ENCODE results near the gene PPARD.

PPARD gene

DNA sequence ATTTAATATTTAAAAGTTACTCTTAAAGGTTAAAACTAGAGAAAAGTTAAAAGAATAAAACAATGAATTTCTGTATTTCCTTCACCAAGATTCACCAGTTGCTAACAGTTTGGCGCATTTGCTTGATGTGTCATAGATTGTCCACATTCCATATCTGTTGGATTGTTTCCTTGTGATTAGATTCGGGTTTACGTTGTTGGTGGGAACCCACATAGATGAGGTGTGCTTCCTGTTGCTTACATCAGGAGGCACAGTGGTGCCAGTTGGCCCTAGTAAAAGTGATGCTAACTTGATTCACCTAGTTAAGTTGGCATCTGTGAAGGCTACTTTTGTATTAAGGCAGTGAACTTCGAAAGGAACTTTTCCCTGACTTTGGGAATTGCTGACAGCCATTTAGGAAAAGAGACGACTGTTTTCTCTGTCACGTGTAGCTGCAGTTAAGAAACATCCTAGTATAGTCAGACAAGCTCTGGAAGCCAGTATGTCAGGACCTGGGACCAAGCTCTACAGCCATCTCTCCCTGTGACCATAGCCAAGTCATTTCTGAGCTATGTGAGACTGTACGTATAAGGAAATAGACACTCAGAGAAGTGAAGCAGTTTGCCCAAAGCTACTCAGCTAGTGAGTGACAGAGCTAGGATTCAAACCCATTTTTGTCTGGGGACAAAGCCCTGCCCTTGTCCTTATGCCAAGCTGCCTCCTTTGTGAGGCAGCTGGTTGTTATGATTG is 49.0 kb downstream of the PPARD start:
- no peak for DNase-seq (ENCODE audit: low read depth)
- H3K4me3 ChIP-seq (ENCODE audit: low read depth, low read length) = no peak overlapping the region
- TF ChIP-seq, protein P1, sequence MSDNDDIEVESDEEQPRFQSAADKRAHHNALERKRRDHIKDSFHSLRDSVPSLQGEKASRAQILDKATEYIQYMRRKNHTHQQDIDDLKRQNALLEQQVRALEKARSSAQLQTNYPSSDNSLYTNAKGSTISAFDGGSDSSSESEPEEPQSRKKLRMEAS (IDR thresholded peaks at IDR 0.05; ENCODE audit: low read depth, low read length) = no peak
- TF ChIP-seq POLR2A (IDR thresholded peaks at IDR 0.05; ENCODE audit: extremely low read depth, insufficient read length) = no peak
- no peak for TF ChIP-seq MYC (IDR thresholded peaks at IDR 0.05; ENCODE audit: low read depth, low read length)
- TF ChIP-seq, protein P2, sequence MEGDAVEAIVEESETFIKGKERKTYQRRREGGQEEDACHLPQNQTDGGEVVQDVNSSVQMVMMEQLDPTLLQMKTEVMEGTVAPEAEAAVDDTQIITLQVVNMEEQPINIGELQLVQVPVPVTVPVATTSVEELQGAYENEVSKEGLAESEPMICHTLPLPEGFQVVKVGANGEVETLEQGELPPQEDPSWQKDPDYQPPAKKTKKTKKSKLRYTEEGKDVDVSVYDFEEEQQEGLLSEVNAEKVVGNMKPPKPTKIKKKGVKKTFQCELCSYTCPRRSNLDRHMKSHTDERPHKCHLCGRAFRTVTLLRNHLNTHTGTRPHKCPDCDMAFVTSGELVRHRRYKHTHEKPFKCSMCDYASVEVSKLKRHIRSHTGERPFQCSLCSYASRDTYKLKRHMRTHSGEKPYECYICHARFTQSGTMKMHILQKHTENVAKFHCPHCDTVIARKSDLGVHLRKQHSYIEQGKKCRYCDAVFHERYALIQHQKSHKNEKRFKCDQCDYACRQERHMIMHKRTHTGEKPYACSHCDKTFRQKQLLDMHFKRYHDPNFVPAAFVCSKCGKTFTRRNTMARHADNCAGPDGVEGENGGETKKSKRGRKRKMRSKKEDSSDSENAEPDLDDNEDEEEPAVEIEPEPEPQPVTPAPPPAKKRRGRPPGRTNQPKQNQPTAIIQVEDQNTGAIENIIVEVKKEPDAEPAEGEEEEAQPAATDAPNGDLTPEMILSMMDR (IDR thresholded peaks at IDR 0.05; ENCODE audit: low read depth, low read length) = no peak

DNA sequence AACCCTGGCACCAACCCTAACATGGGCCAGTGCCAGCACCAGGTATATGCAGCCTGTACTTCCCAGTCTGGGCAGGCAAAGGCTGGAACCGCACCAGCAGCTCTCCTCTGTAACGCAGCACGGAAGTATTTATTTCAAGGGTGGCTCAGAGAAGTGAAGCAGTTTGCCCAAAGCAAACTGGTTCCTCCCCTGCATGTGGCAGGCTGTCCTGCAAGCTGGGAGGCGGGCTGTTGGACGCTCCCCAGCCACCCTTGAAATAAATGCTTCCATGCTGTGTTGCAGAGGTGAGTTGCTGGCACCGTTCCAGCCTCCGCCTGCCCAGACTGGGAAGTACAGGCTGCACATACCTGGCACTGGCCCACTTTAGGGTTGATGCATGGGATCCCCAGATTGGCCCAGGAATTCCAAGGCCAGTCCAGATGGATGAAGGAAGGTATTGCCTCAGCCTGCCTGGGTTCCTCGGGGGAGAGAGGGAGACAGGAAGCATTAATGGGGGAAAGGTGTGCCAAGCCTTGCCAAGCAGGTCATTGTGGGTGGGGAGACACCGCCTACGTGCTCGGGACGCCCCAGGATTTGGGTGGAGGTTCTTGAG is 49.8 kb downstream of the PPARD start:
- H3K4me3 ChIP-seq (ENCODE audit: low read depth, low read length) = no peak overlapping the region
- DNase-seq (ENCODE audit: low read depth) = no peak
- TF ChIP-seq, protein P2 (IDR thresholded peaks at IDR 0.05; ENCODE audit: low read depth, low read length) = no peak
- TF ChIP-seq POLR2A (IDR thresholded peaks at IDR 0.05; ENCODE audit: extremely low read depth, insufficient read length) (no peak), MYC (IDR thresholded peaks at IDR 0.05; ENCODE audit: low read depth, low read length) (no peak)

DNA sequence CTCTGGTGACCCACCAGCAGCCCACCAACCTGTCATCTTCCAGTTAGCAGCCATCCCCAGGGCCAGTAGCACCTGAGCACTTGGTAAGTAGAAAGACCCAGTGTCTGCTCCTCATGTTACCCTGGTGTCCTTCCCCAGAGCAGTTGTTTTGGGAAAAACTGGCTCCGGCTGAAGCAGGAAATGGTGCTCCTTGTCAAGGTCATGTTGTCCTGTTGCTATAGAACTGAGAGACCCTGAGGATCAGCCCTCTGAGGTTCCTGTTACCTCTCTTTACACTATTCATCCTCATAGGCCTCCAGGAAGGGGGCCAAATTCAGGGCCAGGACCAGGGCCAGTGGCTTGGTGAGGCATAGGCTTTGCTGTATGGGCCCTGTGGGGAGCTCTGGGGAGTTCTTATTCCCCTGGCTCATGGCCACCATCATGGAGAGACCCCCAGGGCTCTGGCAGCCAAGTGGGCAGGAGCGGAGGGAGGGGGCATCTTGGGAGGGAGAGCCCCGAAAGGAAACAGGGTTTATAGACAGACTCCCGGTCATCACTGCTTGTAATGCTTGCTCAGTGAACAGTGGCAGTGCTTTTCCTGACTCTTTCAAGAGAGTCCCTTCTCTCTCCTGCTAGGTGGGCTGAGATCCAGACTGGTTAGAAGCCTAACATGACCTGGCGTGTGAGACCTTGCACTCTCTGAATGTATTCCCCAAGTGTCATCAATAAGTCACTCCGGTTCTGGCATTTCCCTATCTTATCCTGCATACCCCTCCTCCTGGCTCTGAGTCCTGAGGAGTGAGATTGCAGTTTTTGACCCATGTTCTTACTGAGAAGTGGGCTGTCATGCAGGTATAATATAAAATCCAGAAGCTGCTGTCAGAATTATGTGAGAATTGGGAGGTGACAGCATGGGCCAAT is 50.7 kb downstream of the PPARD start:
- TF ChIP-seq, protein P2 (IDR thresholded peaks at IDR 0.05; ENCODE audit: low read depth, low read length) = no peak
- TF ChIP-seq POLR2A (IDR thresholded peaks at IDR 0.05; ENCODE audit: extremely low read depth, insufficient read length) (no peak), MYC (IDR thresholded peaks at IDR 0.05; ENCODE audit: low read depth, low read length) (no peak)
- TF ChIP-seq, protein P1 (IDR thresholded peaks at IDR 0.05; ENCODE audit: low read depth, low read length) = no peak
- H3K4me3 ChIP-seq (ENCODE audit: low read depth, low read length) = no peak overlapping the region
- DNase-seq (ENCODE audit: low read depth) = no peak

- TF ChIP-seq, protein P2 (IDR thresholded peaks at IDR 0.05; ENCODE audit: low read depth, low read length) = no peak
- no peak overlapping the region for H3K4me3 ChIP-seq (ENCODE audit: low read depth, low read length)
- DNase-seq (ENCODE audit: low read depth) = peak; percentile 81
Measured at GRCh38 chr6:35396991-35397390, 54.6 kb downstream of the PPARD start.

DNA sequence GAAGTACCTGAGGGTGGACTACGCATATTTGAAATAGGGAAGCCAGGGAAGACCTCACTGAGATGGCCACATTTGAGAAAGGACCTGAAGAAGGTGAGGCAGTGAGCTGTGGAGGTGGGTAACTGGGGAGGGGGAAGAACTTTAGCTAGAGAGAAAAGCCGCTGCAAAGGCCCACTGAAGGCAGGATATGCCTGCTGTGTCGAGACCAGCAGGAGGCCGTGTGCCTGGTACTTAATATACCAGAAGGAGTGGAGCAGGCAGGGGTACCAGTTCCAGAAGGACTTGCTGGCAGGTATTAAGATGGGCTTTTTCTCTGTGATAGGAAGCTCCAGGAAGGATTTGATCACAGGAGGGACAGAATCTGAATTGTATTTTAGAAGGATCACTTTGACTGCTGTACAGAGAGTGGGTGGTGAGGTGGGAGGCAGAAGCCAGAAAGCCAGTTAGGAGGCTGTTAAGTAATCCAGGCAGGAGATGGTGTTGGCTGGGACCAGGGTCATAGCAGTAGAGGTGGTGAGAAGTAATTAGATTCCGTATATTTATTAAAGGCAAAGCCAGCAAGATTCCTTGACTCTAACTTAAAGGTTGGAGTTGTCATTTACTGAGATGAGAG is 55.6 kb downstream of the PPARD start:
- DNase-seq (ENCODE audit: low read depth) = peak; percentile 36
- TF ChIP-seq, protein P2 (IDR thresholded peaks at IDR 0.05; ENCODE audit: low read depth, low read length) = no peak
- TF ChIP-seq, protein P1 (IDR thresholded peaks at IDR 0.05; ENCODE audit: low read depth, low read length) = no peak
- TF ChIP-seq POLR2A (IDR thresholded peaks at IDR 0.05; ENCODE audit: extremely low read depth, insufficient read length) (no peak), MYC (IDR thresholded peaks at IDR 0.05; ENCODE audit: low read depth, low read length) (no peak)
- H3K4me3 ChIP-seq (ENCODE audit: low read depth, low read length) = no peak overlapping the region
